Stimulated activated CD8-positive, alpha-beta memory T cell treated with anti-CD3 and anti-CD28 coated beads, Interleukin-15, amount 100 ng/mL, for 4 hours (primary cell): ENCODE measurements around the gene CHCT1.
"Not testable (repeated sequence)": the region's sequence is repeated elsewhere in the genome, so short reads cannot be mapped to it uniquely, and the experiment has no call there.

Source experiments
- DNase-seq, 2 donors: peaks; one replicate each; pipeline ENCODE4 v3.0.0-alpha.2; 2020; ENCODE audit warnings: low read depth in 2 of 2

The CHCT1 gene

GRCh38 chr17:60422162-60422665 lies at the start of gene CHCT1:
Gene CHCT1 (plus strand): TSS chr17:60422489. CDS start chr17:60422593, 104 bp downstream.
- no peak for DNase-seq

DNA sequence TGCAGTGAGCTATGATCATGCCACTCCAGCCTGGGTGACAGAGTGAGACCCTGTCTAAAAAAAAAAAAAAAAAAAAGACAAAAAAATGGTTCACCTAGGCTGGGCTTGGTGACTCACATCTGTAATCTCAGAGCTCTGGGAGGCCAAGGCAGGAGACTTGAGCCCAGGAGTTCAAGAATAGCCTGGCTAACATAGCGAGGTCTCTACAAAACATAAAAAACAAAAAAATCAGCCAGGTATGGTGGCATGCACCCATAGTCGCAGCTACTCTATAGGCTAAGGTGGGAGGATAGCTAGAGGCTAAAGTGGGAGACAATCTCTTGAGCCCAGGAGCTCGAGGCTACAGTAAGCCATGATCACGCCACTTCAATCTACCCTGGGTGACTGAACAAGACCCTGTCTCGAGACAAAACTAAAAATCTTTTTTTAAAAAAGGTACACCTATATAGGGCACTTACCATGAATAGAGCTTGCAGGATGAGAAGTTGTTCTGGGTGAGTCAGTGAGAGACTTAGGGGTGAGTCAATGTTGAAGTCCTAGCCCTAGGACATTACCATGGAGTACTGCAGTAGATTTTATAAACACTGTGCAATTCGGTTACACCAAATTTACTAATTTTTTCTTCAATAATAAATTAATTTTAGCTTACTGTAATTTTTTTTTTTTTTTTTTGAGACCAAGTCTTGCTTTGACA lies 49.4 kb upstream of the CHCT1 start:
- DNase-seq, result no peak

GRCh38 chr17:60378187-60378586 lies 44.1 kb upstream of the CHCT1 start:
- not testable (repeated sequence) for DNase-seq

DNA sequence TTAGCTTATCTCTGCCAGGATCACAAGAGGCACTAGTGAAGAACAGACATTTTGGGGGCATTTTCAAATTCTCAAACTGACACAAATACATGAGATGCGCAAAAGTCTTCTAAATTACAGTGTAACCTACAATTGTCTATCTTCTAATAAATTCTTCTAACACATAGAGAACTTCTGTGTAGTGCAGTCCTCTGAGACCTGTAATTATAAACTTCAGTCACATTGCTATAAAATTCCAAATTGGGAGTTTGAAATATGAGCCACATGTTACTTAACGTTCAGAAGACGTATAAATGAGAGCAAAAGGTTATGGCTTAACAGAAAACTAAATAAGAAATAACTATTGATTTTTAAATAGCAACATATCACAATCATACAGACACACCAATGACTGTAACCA lies 42.8 kb upstream of the CHCT1 start:
- DNase-seq, result not testable (repeated sequence)

GRCh38 chr17:60381958-60382357 lies 40.3 kb upstream of the CHCT1 start:
- no peak for DNase-seq

GRCh38 chr17:60383379-60383778 lies 38.9 kb upstream of the CHCT1 start:
- no peak for DNase-seq

DNA sequence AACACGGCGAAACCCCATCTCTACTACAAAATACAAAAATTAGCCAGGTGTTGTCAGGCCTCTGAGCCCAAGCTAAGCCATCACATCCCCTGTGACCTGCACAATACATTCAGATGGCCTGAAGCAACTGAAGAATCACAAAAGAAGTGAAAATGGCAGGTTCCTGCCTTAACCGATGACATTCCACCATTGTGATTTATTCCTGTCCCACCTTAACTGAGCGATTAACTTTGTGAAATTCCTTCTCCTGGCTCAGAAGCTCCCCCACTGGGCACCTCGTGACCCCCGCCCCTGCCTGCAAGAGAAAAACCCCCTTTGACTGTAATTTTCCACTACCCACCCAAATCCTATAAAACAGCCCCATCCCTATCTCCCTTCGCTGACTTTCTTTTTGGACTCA lies 37.4 kb upstream of the CHCT1 start:
- not testable (repeated sequence) for DNase-seq

DNA sequence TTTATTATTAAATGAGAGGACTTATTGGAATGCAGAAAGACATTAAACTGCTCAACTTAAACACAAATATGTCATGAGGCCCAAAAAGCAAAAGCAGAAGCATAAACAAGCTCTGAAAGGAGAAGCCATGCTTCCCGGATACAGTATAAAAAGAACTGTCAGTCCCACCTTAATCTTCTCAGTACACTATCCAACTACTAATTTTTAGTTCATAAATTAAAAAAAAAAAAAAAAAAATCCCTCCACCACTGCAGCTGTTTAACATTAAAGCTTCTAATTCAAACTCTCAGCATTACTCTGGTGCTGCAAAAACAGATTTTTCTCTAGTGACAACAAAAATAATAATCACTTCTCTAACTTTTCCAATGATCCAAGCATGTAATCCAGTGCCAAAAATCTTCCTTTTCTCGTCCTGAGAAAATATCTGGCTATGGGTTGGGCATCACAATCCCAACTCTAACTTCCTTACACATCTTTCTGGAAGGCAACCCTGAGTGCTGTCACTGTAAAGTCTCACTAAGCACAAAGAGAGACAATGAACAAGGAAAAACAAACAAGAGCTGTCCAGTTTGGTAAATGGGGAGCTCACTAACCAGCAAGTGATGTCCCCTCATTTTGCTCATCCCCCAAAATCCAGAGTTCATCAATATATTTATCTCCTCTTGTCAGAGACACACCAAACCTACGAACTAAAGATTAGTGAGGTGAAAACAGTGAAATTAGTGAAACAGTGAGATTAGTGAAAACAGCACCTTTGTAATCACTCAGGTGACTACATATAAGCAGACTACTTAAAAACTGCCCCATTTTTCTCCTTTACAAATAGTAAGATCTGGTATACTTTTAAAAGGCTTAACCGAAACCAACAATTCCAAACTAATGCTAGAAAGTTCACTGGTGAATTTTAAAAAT lies 35.9 kb upstream of the CHCT1 start:
- no peak for DNase-seq

- DNase-seq, result no peak
Observed at GRCh38 chr17:60387666-60388065, 34.6 kb upstream of the CHCT1 start.

DNA sequence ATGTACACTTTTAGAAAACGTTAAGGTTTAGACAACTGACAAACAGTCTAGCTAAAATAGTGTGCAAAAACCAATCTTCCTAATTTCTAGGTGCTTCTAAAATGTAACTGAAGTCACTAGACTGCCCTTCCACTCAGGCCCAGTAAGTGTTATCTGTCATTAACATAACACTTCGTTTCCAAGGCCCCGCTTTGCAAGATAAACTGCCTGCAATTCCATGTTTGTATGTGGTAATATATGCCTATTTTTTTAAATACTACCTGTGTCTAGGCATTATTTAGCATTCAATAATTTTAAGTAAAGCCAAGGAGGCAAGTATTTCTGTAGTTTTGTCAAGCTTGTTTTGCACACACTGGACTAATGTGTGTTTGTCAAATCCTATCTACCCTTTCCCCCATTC lies 33.5 kb upstream of the CHCT1 start:
- no peak for DNase-seq

DNA sequence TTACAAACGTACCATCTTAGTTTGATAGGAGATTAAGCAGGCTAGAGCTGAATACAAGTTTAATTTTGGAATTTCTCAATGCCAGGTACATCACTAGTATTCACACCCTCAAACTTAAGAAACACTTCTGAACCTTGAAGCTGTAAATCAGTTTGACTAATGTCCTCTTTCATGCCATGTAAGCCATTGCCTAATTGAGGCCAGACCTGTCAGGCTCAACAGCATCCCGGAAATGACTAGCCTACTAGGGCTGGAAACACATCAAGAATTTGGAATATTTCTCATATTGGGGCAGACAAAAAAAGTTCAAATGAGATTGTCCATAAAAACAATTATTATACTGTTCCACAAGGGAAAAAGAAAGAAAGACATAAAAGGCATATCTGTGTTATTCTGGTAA lies 32.1 kb upstream of the CHCT1 start:
- DNase-seq, result no peak

DNA sequence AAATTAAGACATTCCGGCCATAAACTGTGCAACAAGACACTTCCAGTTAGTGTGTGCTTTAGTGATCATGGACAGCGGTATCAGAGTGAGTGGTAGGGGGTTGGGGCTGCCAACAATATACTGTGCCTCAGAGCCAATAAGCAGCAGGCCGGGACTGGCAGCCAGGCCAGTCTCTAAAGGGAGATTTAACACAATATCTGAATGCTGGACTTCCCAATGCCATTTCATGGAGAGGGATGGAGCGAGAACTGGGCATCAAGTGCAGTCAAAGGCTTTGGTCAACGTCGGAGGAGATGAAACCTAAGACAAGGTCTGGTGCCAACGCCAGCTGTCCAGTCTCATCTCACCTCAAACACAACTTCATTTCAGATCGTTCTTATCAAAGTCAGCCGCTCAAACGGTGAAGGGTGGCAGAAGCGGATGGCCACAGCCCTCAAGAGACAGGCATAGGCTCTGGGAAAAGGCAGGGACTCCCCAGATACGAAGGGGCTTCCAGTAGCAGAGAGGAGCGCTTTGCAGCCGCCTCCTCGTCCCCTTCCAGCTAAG lies 31.3 kb upstream of the CHCT1 start:
- peak in 1 of 2 donors; percentile 9 for DNase-seq

GRCh38 chr17:60391471-60392041 lies 30.7 kb upstream of the CHCT1 start:
- no peak for DNase-seq

DNA sequence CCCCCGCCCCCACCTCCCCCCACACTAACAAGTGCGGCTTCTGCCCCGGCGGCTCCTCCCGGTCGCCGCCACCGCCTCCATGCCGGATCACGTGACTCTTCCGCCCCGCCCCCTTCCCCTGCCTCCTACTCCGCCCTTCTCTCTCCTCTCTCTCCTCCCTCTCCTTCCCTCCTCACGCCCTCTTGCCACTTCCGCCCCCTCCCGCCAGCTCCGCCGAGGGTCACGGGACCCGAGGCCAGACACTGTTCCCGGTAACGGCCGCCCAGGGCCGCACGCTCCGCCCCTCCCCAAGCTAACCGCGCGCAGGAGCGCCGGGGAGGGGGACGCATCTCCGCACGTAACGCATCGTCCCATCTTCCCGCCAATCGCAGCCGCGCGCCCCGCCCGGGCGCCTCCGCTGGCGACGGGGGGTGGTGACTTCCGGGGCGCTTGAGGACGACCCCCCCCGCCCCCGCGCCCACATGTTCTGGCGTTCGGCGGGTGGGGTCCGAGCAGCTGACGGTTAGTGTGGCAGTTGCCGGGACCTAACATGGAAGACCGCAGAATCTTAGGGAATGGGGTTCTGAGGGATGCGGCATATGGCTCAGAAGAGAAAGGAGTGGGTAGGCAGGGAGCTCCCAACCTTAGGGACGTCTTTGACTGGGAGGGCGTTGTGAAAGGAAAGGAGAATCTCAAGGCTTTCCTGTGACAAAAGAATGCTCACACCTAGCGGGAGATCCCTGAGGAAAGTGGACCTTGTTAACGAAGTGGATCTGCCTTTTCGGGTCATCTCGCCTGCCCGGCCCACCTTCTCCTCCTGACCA lies 30.0 kb upstream of the CHCT1 start, which contains the start of gene USP32:
TSS of gene USP32 (minus strand) at position 92 of the 803 bp plus-strand sequence. CDS start 194 bp downstream, outside the sequence.
- peak; percentile 96 for DNase-seq

DNA sequence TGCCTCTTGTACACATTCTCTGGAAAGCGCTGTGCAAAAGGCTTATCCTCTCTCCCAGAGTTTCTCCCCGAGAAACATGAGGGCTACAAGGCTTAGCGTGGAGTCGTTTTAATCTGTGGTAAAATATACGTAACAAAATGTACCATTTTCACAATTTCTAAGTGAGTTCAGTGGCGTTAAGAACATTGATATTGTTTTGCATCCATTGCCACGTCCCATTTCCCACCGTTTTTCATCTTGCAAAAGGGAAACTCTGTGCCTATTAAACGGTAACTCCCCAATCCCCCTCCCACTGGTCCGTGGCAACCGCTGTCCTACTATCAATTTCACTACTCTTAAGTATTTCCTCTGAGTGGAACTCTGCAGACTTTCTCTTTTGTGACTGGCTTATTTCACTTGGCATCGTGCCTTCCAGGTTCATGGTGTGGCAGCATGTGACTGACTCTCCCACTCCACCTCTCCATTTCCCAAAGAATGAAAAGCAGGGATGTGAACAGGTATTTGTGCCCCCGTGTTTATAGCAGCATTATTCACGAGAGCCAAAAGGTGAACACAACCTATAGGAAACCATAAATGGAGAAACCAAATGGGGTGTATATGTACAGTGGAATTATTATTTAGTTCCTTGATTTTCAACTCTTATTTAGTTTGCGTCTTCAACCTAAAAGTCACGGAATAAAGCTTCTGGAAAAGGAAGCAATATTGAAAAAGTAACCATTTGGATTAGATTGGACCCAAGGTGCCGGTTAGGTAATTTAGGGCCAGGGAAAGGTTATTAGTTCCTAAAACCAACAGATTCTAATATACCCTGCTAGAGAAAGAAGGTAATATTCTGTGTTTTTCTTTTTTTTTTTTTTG lies 29.2 kb upstream of the CHCT1 start:
- no peak for DNase-seq

GRCh38 chr17:60393840-60394723 lies 28.2 kb upstream of the CHCT1 start:
- DNase-seq, result no peak

- no peak for DNase-seq
Observed at GRCh38 chr17:60395508-60396065, 26.7 kb upstream of the CHCT1 start.

DNA sequence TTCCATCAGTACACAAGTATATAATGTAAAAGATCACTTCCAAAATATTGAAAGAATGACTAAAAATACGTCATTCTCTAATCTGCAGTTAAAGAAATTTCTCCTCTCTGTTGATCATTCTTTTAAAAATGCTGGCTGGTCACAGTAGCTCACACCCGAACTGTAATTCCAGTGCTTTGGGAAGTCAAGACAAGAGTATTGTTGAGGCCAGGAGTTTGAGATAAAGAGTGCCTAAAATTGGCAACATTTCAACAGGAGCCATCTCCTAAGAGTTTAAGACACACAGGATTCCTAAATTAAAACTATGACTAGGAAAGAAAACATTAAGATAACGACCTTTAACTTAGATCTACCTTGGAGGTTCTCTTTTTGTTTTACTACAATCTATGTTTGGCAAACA lies 25.9 kb upstream of the CHCT1 start:
- DNase-seq, result no peak
